Aorta (tissue), 5 donors: ENCODE measurements around the gene LARGE1. TPM values are rescaled to one million over a fixed set of nuclear protein-coding genes. Genes with fewer than 3 reads are reported as not detected.
A peak's percentile ranks its signal among the peaks of the same experiment; 100 is the strongest.

Experiments used
- ATAC-seq: fragments of 200-7000 bp; cut with Tn5 transposase; one replicate; pipeline ENCODE4 v1.9.1; 2022; ENCODE audit warnings: moderate library complexity; ENCODE audit not compliant: low FRiP score
- DNase-seq, 2 donors: peaks; one replicate each; pipeline ENCODE4 v3.0.0-alpha.2; 2020
- H3K27ac ChIP-seq, 2 donors: one replicate each; pipeline ENCODE4 v1.5.1; 2013; ENCODE audit warnings: low read length in 2 of 2, mild to moderate bottlenecking in 2 of 2, moderate library complexity in 2 of 2, control low read depth in 1 of 2, inconsistent platforms in 1 of 2, low read depth in 1 of 2
- H3K27me3 ChIP-seq, 2 donors: one replicate each; pipeline ENCODE4 v1.6.1; 2013; ENCODE audit warnings: control low read depth in 1 of 2, low read length in 1 of 2, mild to moderate bottlenecking in 1 of 2, moderate library complexity in 1 of 2; ENCODE audit not compliant: insufficient read depth in 2 of 2, control insufficient read depth in 1 of 2
- H3K36me3 ChIP-seq, 2 donors: one replicate each; pipeline ENCODE4 v1.6.1; 2013; ENCODE audit warnings: control low read depth in 1 of 2, low read length in 1 of 2, mild to moderate bottlenecking in 1 of 2; ENCODE audit not compliant: insufficient read depth in 2 of 2, control insufficient read depth in 1 of 2
- H3K4me1 ChIP-seq, 2 donors: one replicate each; pipeline ENCODE4 v1.6.1; 2013; ENCODE audit warnings: low read length in 2 of 2, control low read depth in 1 of 2, mild to moderate bottlenecking in 1 of 2, moderate library complexity in 1 of 2; ENCODE audit not compliant: insufficient read depth in 2 of 2, control insufficient read depth in 1 of 2
- H3K4me3 ChIP-seq, 2 donors: one replicate each; pipeline ENCODE4 v1.5.1; 2013; ENCODE audit warnings: low read length in 2 of 2, control low read depth in 1 of 2, mild to moderate bottlenecking in 1 of 2
- H3K9me3 ChIP-seq: one replicate; pipeline ENCODE4 v1.6.1; 2013; ENCODE audit warnings: mild to moderate bottlenecking, low read length; ENCODE audit not compliant: control insufficient read depth
- WGBS, 2 donors: extraction: QIAGEN DNeasy Blood & Tissue Kit; methylation state at CpG; one replicate each; pipeline ENCODE4 v1.1.7; 2013; 5-methylcytosine and 5-hydroxymethylcytosine counted together
- intact Hi-C, 2 donors: fragments of 100-400 bp; cut with DNase I; formaldehyde crosslinking; loops; one replicate each; pipeline versions ENCODE4 v1.14.2 to v1.15.0; 2022
- polyA plus RNA-seq, 2 donors: library from polyadenylated mRNA; stranded (reverse); fragments of 200-250 nt; gene quantifications; one replicate each; pipeline ENCODE4 v1.2.3, GENCODE V29; 2013
- total RNA-seq, 2 donors: library from RNA; stranded (reverse); fragmentation: NEBNext Ultra II Directional; extraction: Animal tissue kit (Norgen Biotek cat#: 25700); gene quantifications; one replicate each; pipeline ENCODE4 v1.2.1, GENCODE V29; 2021
- donor health status: healthy with polysubstance abuse.
- donor health status: Bipolar disorder and iron deficiency.
- donor health status: DM: no; HTN: no; CAD: no.
- donor health status: DM: no; HTN: no; CAD: no.
- donor health status: DM: yes; HTN: yes; CAD: no.

Gene LARGE1
- total and polyA plus RNA-seq, 4 donors = 2.6 to 52.5 (median 24.0) TPM

GRCh38 chr22:33303099-33303498, 617.2 kb downstream of the LARGE1 start:
- H3K4me3 ChIP-seq = no peak overlapping the region
- H3K36me3 ChIP-seq = no peaks in the 10 kb centered on the region
- DNase-seq = no peak
- no peak overlapping the region for H3K27ac ChIP-seq
- H3K4me1 ChIP-seq = no peaks in the 10 kb centered on the region
- WGBS, 2 donors = 67% methylated on average over 9 of the region's 9 CpGs
- intact Hi-C loops = loop anchor here (2.0 to 10.0 kb wide), 7 partner anchors 219 to 809 kb away; partner anchors contain the start of gene LARGE1 (in 2 of the 2)
- no peak for ATAC-seq
- H3K9me3 ChIP-seq = no peaks in the 10 kb centered on the region
- no peaks in the 10 kb centered on the region for H3K27me3 ChIP-seq

GRCh38 chr22:33302549-33302948, 617.7 kb downstream of the LARGE1 start:
- Histone ChIP-seq H3K9me3 (no peaks in the 10 kb centered on the region), H3K27ac (no peak overlapping the region), H3K4me1 (no peaks in the 10 kb centered on the region), H3K27me3 (no peaks in the 10 kb centered on the region), H3K4me3 (no peak overlapping the region), H3K36me3 (peaks cover 0 to 2% of the 10 kb centered on the region in 2 donors)
- intact Hi-C loops = loop anchor here (2.0 to 10.0 kb wide), 7 partner anchors 220 to 810 kb away; partner anchors contain the start of gene LARGE1 (in 2 of the 2)
- DNase-seq (no peak), ATAC-seq (peak; percentile 14)
- 71 to 76% methylated on average over 11 of the region's 11 CpGs for WGBS, 2 donors

DNA sequence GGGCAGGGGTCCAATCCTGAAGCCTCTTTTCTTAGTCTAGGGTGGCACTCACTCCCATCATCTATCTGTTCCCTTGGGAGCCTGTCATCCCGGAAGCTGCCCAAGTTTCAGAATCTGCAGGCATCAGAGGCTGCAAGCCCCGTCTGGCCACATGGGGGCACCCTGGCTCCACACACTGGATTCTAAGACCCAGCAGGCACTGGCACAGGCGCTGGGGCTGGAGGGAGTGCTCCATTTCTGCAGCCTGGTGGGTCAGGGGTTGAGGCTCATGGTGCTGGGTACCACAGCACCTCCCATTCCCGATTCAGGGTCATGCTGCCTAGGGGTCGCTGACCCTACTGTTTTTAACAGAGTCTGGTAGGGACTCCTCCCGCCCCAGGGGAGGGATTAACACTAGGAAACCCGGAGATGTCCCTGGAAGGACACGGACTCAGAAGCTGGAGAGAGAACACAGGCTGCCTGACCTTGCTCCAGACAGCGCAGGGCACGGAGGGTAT, 618.2 kb downstream of the LARGE1 start:
- Histone ChIP-seq H3K27ac (no peak overlapping the region), H3K27me3 (no peaks in the 10 kb centered on the region), H3K9me3 (no peaks in the 10 kb centered on the region), H3K36me3 (peaks cover 0 to 2% of the 10 kb centered on the region in 2 donors), H3K4me1 (no peaks in the 10 kb centered on the region), H3K4me3 (no peak overlapping the region)
- intact Hi-C loops = loop anchor here (2.0 to 10.0 kb wide), 7 partner anchors 220 to 810 kb away; partner anchors contain the start of gene LARGE1 (in 2 of the 2)
- 21 to 25% methylated on average over 10 of the region's 10 CpGs for WGBS, 2 donors
- ATAC-seq (peak; percentile 82), DNase-seq (peak; percentile 84 to 93)

DNA sequence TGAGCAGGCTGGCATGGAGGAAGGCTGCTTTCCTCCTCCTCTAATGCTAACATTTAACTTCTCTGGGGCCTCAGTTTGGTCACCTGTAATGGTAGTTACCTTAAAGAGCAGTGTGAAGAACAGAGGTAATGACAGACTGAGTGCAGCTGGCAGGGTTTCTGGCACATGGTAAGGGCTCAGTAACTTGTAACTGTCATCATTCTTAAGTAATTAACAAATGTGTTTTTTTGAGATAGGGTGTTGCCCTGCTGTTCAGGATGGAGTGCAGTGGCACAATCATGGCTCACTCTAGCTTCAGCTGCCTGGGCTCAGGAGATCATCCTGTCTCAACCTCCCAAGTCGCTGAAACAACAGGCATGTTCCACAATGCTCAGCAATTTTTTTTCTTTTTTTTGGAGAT, 620.1 kb downstream of the LARGE1 start:
- Histone ChIP-seq H3K27me3 (no peaks in the 10 kb centered on the region), H3K4me1 (no peaks in the 10 kb centered on the region), H3K9me3 (no peaks in the 10 kb centered on the region), H3K36me3 (peaks cover 0 to 2% of the 10 kb centered on the region in 2 donors), H3K27ac (no peak overlapping the region), H3K4me3 (no peak overlapping the region)
- 25 to 32% methylated on average over 1 of the region's 1 CpG for WGBS, 2 donors
- no peak for DNase-seq
- intact Hi-C loops = loop anchor here (5.0 to 10.0 kb wide), 6 partner anchors 222 to 812 kb away; partner anchors contain the start of gene LARGE1 (in 2 of the 2)
- ATAC-seq = no peak

DNA sequence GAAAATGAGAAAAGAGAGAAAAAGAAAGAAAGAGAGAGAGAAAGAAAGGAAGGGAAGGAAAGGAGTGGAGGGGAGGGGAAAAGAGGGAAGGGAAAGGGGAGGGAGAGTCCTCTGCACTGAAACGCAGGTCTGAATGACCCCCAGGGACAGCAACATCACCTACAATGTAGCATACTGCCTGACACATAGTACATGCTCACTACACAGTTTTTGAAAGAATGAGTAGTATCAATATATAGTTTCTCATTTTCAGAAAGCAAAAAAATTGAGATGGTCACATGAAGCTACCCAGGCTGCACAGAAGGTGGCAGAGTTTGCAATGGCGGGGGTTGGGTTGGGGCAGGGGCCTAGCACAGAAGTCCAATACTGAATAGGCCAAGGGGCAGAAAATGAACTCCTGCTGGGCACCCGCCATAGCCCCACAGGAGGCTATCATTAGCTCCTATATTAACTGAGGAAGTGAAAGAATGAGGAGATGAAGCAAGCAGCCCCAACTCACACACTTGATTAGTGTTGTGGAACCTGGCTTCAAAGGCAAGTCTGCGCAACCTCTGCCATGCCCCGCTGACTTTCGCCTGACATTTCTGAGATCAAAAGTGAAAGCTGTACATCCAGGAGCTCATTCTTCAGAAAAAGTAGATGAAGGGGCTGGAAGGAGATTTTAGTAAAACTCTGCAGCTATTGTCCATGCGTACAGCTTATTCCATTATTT, 620.9 kb downstream of the LARGE1 start:
- Histone ChIP-seq H3K27ac (no peak overlapping the region), H3K9me3 (no peaks in the 10 kb centered on the region), H3K36me3 (peaks cover 0 to 5% of the 10 kb centered on the region in 2 donors), H3K4me3 (no peak overlapping the region), H3K4me1 (no peaks in the 10 kb centered on the region), H3K27me3 (no peaks in the 10 kb centered on the region)
- DNase-seq (no peak), ATAC-seq (no peak)
- 77 to 80% methylated on average over 7 of the region's 7 CpGs for WGBS, 2 donors
- intact Hi-C loops = no loop called here

- no peak for ATAC-seq
- peaks cover 0 to 5% of the 10 kb centered on the region in 2 donors for H3K36me3 ChIP-seq
- intact Hi-C loops = no loop called here
These were observed 623.3 kb downstream of the LARGE1 start for GRCh38 chr22:33296941-33297340.

DNA sequence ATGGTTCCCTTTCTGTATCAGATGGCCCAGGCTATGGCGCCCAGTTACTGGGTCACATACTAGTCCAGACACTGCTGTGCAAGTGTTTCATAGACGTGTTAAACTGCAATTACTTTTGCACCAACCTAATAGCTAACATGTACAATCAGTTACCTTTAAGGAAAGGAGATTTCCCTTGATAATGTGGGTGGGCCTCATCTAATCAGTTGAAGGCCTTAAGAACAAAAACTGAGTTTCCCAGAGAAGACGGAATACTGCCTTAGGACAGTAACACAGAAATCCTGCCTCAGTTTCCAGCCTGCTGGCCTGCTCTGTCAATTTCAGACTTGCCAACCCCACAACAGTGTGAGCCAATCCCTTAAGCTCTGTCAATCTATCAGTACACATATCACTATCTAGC, 632.2 kb downstream of the LARGE1 start:
- H3K4me1 ChIP-seq = no peaks in the 10 kb centered on the region
- H3K4me3 ChIP-seq = no peak overlapping the region
- H3K9me3 ChIP-seq = no peaks in the 10 kb centered on the region
- no peak overlapping the region for H3K27ac ChIP-seq
- DNase-seq (no peak), ATAC-seq (no peak)
- H3K36me3 ChIP-seq = no peaks in the 10 kb centered on the region
- intact Hi-C loops = no loop called here
- 94 to 98% methylated on average over 3 of the region's 3 CpGs for WGBS, 2 donors
- no peaks in the 10 kb centered on the region for H3K27me3 ChIP-seq

More at GRCh38 chr22:33296941-33297340, 623.3 kb downstream of the LARGE1 start:
- no peaks in the 10 kb centered on the region for H3K27me3 ChIP-seq
- H3K4me3 ChIP-seq = no peak overlapping the region
- no peaks in the 10 kb centered on the region for H3K4me1 ChIP-seq
- H3K27ac ChIP-seq = no peak overlapping the region
- no peaks in the 10 kb centered on the region for H3K9me3 ChIP-seq
- WGBS, 2 donors = 95 to 100% methylated on average over 3 of the region's 3 CpGs
- no peak for DNase-seq

DNA sequence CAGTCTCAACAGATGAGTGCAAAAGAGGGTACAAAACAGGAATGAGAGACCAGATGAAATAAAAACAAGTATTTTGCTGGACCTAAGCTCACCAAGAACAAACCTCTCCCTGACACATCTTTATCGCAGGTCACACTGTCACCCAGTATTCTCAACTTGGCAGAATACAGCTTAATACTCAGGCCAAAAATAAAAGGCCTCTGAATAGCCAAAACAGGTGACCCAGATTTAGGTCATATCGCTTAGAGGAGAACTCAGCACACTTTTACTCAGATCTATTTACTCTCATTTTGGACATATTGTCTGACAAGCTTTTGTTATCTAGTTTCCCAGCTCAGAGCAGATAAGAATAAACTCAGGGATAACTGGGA, 645.2 kb downstream of the LARGE1 start:
- ATAC-seq = no peak
- WGBS, 2 donors = 86 to 94% methylated on average over 2 of the region's 2 CpGs

More for the DNA sequence above, 645.2 kb downstream of the LARGE1 start:
- H3K27ac ChIP-seq = no peak overlapping the region
- peaks cover 0 to 3% of the 10 kb centered on the region in 2 donors for H3K36me3 ChIP-seq
- H3K27me3 ChIP-seq = no peaks in the 10 kb centered on the region
- intact Hi-C loops = loop anchor here in 1 of 2 donors (10.0 kb wide), 1 partner anchor 450 kb away; no protein-coding TSS in a partner anchor
- H3K4me1 ChIP-seq = no peaks in the 10 kb centered on the region
- no peak for DNase-seq
- H3K9me3 ChIP-seq = no peaks in the 10 kb centered on the region
- H3K4me3 ChIP-seq = no peak overlapping the region
